Stimulated activated CD4-positive, alpha-beta T cell treated with anti-CD3 and anti-CD28 coated beads, TNF-alpha, amount 100 ng/mL, for 24 hours (primary cell): ENCODE results near the gene REEP2.
A peak's percentile ranks its signal among the peaks of the same experiment; 100 is the strongest.

Experiments
- DNase-seq, 3 experiments: peaks; one replicate each; pipeline ENCODE4 v3.0.0-alpha.2; 2020; ENCODE audit warnings: low read depth in 3 of 3

Gene REEP2

GRCh38 chr5:138448481-138449398 is 9.9 kb downstream of the REEP2 start:
- no peak for DNase-seq

- peak; percentile 64 to 86 (median 68) for DNase-seq
Observed at GRCh38 chr5:138449501-138450239, 10.8 kb downstream of the REEP2 start.

GRCh38 chr5:138450971-138451370 is 12.1 kb downstream of the REEP2 start:
- DNase-seq = no peak

- DNase-seq = no peak
Observed at GRCh38 chr5:138452720-138453119, 13.9 kb downstream of the REEP2 start.

- DNase-seq = no peak
Observed at GRCh38 chr5:138453590-138453989, 14.7 kb downstream of the REEP2 start.

GRCh38 chr5:138454121-138454520 is 15.3 kb downstream of the REEP2 start:
- no peak for DNase-seq

- no peak for DNase-seq
Observed at GRCh38 chr5:138455232-138455930, 16.5 kb downstream of the REEP2 start.

- no peak for DNase-seq
Observed at GRCh38 chr5:138457531-138458275, 18.8 kb downstream of the REEP2 start.

GRCh38 chr5:138458384-138458783 is 19.5 kb downstream of the REEP2 start:
- no peak for DNase-seq

- no peak for DNase-seq
Observed at GRCh38 chr5:138458856-138459255, 20.0 kb downstream of the REEP2 start.

- DNase-seq = peak; percentile 69 to 90 (median 75)
Observed at GRCh38 chr5:138459311-138459933, 20.6 kb downstream of the REEP2 start.

- DNase-seq = no peak
Observed at GRCh38 chr5:138460032-138460693, 21.3 kb downstream of the REEP2 start.

- no peak for DNase-seq
Observed at GRCh38 chr5:138461343-138462125, 22.7 kb downstream of the REEP2 start.

- no peak for DNase-seq
Observed at GRCh38 chr5:138463419-138464007, 24.7 kb downstream of the REEP2 start.

GRCh38 chr5:138464008-138464387 is 25.1 kb downstream of the REEP2 start:
- DNase-seq = peak; percentile 82 to 92 (median 84)

GRCh38 chr5:138464388-138465260 is 25.8 kb downstream of the REEP2 start:
- DNase-seq = peak; percentile 95 to 96 (median 95)

GRCh38 chr5:138465261-138466124 is 26.6 kb downstream of the REEP2 start, which contains the start of gene EGR1:
Gene EGR1 (plus strand): TSS chr5:138465479. CDS start chr5:138465762, 283 bp downstream.
- peak; percentile 89 to 94 (median 92) for DNase-seq
